ENCODE measurements around the gene GATD1. TPM values are rescaled to one million over a fixed set of nuclear protein-coding genes. Genes with fewer than 3 reads are reported as not detected.

GATD1 gene
- total and polyA plus RNA-seq, 2 donors (not counting 1 experiment from before 2014, with no cell fraction given), result 62.4 to 70.0 TPM

- Histone ChIP-seq H3K27me3 (replicated peaks in 1 of 4; ENCODE audit: control extremely low read depth in 1 of 4, control insufficient read depth in 3 of 4, insufficient read depth in 4 of 4, low read length in 3 of 4) (peaks cover 0 to 28% (median 4%) of the 10 kb centered on the region in 4 experiments), H3K27ac (ENCODE audit: low read length in 2 of 2) (no peak overlapping the region), H2AFZ (ENCODE audit: insufficient read depth, low read depth, low read length, poor library complexity, severe bottlenecking) (peak overlapping the region; percentile 80), H3K4me1 (ENCODE audit: control insufficient read depth in 2 of 2, insufficient read depth in 2 of 2, low read length in 2 of 2) (peaks cover 20 to 29% of the 10 kb centered on the region in 2 donors), H3K9ac (ENCODE audit: low read length) (peak overlapping the region; percentile 74), H3K36me3 (replicated peaks in 1 of 2; ENCODE audit: control extremely low read depth in 1 of 2, control insufficient read depth in 1 of 2, extremely low read depth in 1 of 2, insufficient read depth in 2 of 2, low read length in 1 of 2) (no peaks in the 10 kb centered on the region), H4K20me1 (ENCODE audit: control insufficient read depth, insufficient read depth, low read length, poor library complexity, severe bottlenecking) (no peaks in the 10 kb centered on the region), H3K9me3 (ENCODE audit: control extremely low read depth in 1 of 3, control insufficient read depth in 2 of 3, insufficient read depth in 1 of 3, low read length in 2 of 3) (peaks cover 0 to 4% (median 0%) of the 10 kb centered on the region in 3 donors), H3K4me2 (replicated peaks; ENCODE audit: low read depth, low read length, poor library complexity, severe bottlenecking) (peak overlapping the region; percentile 99), H3K4me3 (ENCODE audit: control extremely low read depth in 1 of 5, extremely low read depth in 1 of 5, insufficient read depth in 1 of 5, low read depth in 2 of 5, low read length in 4 of 5) (peak overlapping the region in 3 of 5 experiments; percentile 46 to 65 (median 56)), H3K79me2 (ENCODE audit: control insufficient read depth, insufficient read depth, low read length) (no peaks in the 10 kb centered on the region)
- ATAC-seq (ENCODE audit: low read depth) (no peak), DNase-seq (no peak)
- TF ChIP-seq EZH2 (IDR thresholded peaks at IDR 0.05; ENCODE audit: borderline replicate concordance, insufficient read depth, low read depth, low read length, poor library complexity, severe bottlenecking), result no peak
- TF ChIP-seq, protein P1, sequence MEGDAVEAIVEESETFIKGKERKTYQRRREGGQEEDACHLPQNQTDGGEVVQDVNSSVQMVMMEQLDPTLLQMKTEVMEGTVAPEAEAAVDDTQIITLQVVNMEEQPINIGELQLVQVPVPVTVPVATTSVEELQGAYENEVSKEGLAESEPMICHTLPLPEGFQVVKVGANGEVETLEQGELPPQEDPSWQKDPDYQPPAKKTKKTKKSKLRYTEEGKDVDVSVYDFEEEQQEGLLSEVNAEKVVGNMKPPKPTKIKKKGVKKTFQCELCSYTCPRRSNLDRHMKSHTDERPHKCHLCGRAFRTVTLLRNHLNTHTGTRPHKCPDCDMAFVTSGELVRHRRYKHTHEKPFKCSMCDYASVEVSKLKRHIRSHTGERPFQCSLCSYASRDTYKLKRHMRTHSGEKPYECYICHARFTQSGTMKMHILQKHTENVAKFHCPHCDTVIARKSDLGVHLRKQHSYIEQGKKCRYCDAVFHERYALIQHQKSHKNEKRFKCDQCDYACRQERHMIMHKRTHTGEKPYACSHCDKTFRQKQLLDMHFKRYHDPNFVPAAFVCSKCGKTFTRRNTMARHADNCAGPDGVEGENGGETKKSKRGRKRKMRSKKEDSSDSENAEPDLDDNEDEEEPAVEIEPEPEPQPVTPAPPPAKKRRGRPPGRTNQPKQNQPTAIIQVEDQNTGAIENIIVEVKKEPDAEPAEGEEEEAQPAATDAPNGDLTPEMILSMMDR (IDR thresholded peaks at IDR 0.05), result no peak
- no peak overlapping the region for H3K27ac Mint-ChIP-seq
- 68% methylated on average over 34 of the region's 35 CpGs for WGBS (ENCODE audit: insufficient coverage)
- peaks cover 27% of the 10 kb centered on the region for H3K4me1 Mint-ChIP-seq
- POLR2A ChIA-PET, result interaction anchor here (0.8 to 8.2 kb wide), 2 partner anchors 25 to 48 kb away, joined by 3 to 105 read pairs; partner anchors contain the start of genes DEAF1 and TMEM80
- H3K27me3 Mint-ChIP-seq, result peaks cover 11% of the 10 kb centered on the region
- peak overlapping the region; percentile 65 for H3K4me3 Mint-ChIP-seq
- no peaks in the 10 kb centered on the region for H3K9me3 Mint-ChIP-seq (ENCODE audit: insufficient read depth)
- CTCF ChIA-PET, result interaction anchor here (0.6 to 1.2 kb wide), 4 partner anchors 20 to 165 kb away, joined by 3 to 4 read pairs (median 4); no protein-coding TSS in a partner anchor
- intact Hi-C loops (cut with micrococcal nuclease), result loop anchor here (5.0 to 10.0 kb wide), 2 partner anchors 105 to 183 kb away; partner anchors contain the start of genes HRAS, IRF7 and LRRC56
These were observed 57.2 kb downstream of the GATD1 start for GRCh38 chr11:720017-720641.
